GM12878 (cell line): ENCODE data around the gene GIGYF2. TPM values are rescaled to one million over a fixed set of nuclear protein-coding genes. Genes with fewer than 3 reads are reported as not detected.

ENCODE experiments used
- ATAC-seq: fragments of 200-7000 bp; cut with Tn5 transposase; 3 replicates; pipeline ENCODE4 v1.9.1; 2020; ENCODE audit warnings: mild to moderate bottlenecking, moderate library complexity
- BruUV-seq: library from RNA; stranded (reverse); fragments of 400-500 nt; replicated peaks from 2 replicates; lab custom pipeline; 2021; lab: Mats Ljungman, UMichigan
- CTCF ChIA-PET: fragments of 300-600 bp; sonication (Branson Sonifier 250); formaldehyde crosslinking; extraction: SDS; loops from one replicate; lab custom pipeline; 2021; ENCODE audit warnings: inconsistent platforms; lab: Yijun Ruan, JAX
- POLR2A ChIA-PET: fragments of 350-600 bp; formaldehyde crosslinking; extraction: SDS; loops from one replicate; lab custom pipeline; 2021; ENCODE audit warnings: inconsistent platforms; lab: Charles Lee
- RAD21 ChIA-PET: fragments of 300-600 bp; sonication (Branson Sonifier 250); formaldehyde crosslinking; loops from one replicate; lab custom pipeline; 2023; ENCODE audit warnings: antibody characterized with exemption; ENCODE audit not compliant: unreplicated experiment; lab: Charles Lee
- SMC1A ChIA-PET: fragments of 300-600 bp; sonication (Branson Sonifier 250); formaldehyde crosslinking; loops from one replicate; lab custom pipeline; 2023; ENCODE audit not compliant: unreplicated experiment, uncharacterized antibody; lab: Charles Lee
- DNase-seq: peaks from one replicate; pipeline ENCODE4 v3.0.0-alpha.2; 2011; ENCODE audit warnings: low read depth, low spot score
- FAIRE-seq: peaks from 3 replicates; lab custom pipeline; 2011; peaks lifted over from hg19 to GRCh38; lab: Jason Lieb, UNC
- H2AFZ ChIP-seq: 2 replicates; pipeline ENCODE4 v1.6.0; 2011; ENCODE audit warnings: low read depth, low read length, control low read depth; ENCODE audit not compliant: control insufficient read depth
- H3K27ac ChIP-seq: 2 replicates; pipeline ENCODE4 v1.5.1; 2011; ENCODE audit warnings: control low read depth; ENCODE audit not compliant: control insufficient read depth, insufficient read depth
- H3K27me3 ChIP-seq, 2 experiments: replicated peaks in 1 of 2; 2 replicates each; pipeline versions ENCODE4 v1.6.0 to v1.6.1; 2011; ENCODE audit warnings: low read length in 1 of 2; ENCODE audit not compliant: control insufficient read depth in 2 of 2, insufficient read depth in 2 of 2
- H3K36me3 ChIP-seq, 2 experiments: 2 replicates each; pipeline ENCODE4 v1.5.1; 2011; ENCODE audit warnings: low read length in 1 of 2; ENCODE audit not compliant: control insufficient read depth in 2 of 2, insufficient read depth in 2 of 2
- H3K4me1 ChIP-seq: 2 replicates; pipeline ENCODE4 v1.6.1; 2011; ENCODE audit warnings: mild to moderate bottlenecking, low read length, moderate library complexity, mixed read lengths; ENCODE audit not compliant: control insufficient read depth, insufficient read depth
- H3K4me2 ChIP-seq: 2 replicates; pipeline ENCODE4 v1.6.0; 2011; ENCODE audit warnings: control low read depth; ENCODE audit not compliant: control insufficient read depth, insufficient read depth
- H3K4me3 ChIP-seq: fragments of 200-600 bp; sonication (generic); 2 replicates; pipeline ENCODE4 v1.5.1; 2016
- H3K79me2 ChIP-seq: 2 replicates; pipeline ENCODE4 v1.6.0; 2011; ENCODE audit warnings: low read length; ENCODE audit not compliant: control insufficient read depth, insufficient read depth
- H3K9ac ChIP-seq: 2 replicates; pipeline ENCODE4 v1.8.0; 2011; ENCODE audit warnings: low read length, control low read depth, mixed read lengths; ENCODE audit not compliant: control insufficient read depth, insufficient read depth
- H3K9me3 ChIP-seq: replicated peaks from 3 replicates; pipeline ENCODE4 v1.5.1; 2011; ENCODE audit warnings: mild to moderate bottlenecking, low read length; ENCODE audit not compliant: control insufficient read depth, insufficient read depth
- H4K20me1 ChIP-seq: 2 replicates; pipeline ENCODE4 v1.6.0; 2011; ENCODE audit not compliant: control insufficient read depth, insufficient read depth
- CEBPB ChIP-seq, 2 experiments: fragments of 150-350 bp in 1 of 2; IDR thresholded peaks; 2 replicates each; pipeline ENCODE4 v1.6.1; 2012 to 2014; ENCODE audit warnings: low read depth in 2 of 2, low read length in 2 of 2, borderline replicate concordance in 1 of 2, inconsistent platforms in 1 of 2
- EZH2 ChIP-seq: IDR thresholded peaks from 2 replicates; pipeline ENCODE4 v1.6.1; 2012; ENCODE audit warnings: low read depth, mild to moderate bottlenecking, control low read depth, inconsistent platforms, low read length, borderline replicate concordance; ENCODE audit not compliant: control insufficient read depth
- PKNOX1 ChIP-seq: fragments of 450-650 bp; IDR thresholded peaks from 2 replicates; pipeline ENCODE4 v1.6.1; 2016; ENCODE audit warnings: mild to moderate bottlenecking
- WGBS: methylation state at CpG from one replicate; pipeline ENCODE4 v1.1.6; 2016; ENCODE audit warnings: low lambda C conversion rate; ENCODE audit not compliant: insufficient replicate concordance, insufficient coverage; ENCODE audit errors: missing lambda C conversion rate; 5-methylcytosine and 5-hydroxymethylcytosine counted together
- in situ Hi-C: fragments of 300-500 bp; cut with MboI; formaldehyde crosslinking; loops from 9 replicates; pipeline ENCODE4 v1.14.3; 2018; ENCODE audit warnings: mixed read lengths
- intact Hi-C: fragments of 100-400 bp; cut with micrococcal nuclease; formaldehyde crosslinking; loops from one replicate; pipeline ENCODE4 v1.14.2; 2022; ENCODE audit not compliant: unreplicated experiment
- polyA plus RNA-seq, 11 experiments: library from polyadenylated mRNA; depleted of rRNA in 4 of 11; unstranded in 6 of 11; stranded (reverse) in 5 of 11; fragments of >200 nt; fragmentation: Nextera tagmentation in 4 of 11; fragmentation: Illumina TruSeq in 1 of 11; extraction: Ambion mirVana in 4 of 11; extraction: Trizol in 1 of 11; gene quantifications; 1 replicate in 1 of 11; 2 replicates in 10 of 11; pipeline versions ENCODE4 v1.2.1 to v1.2.3, GENCODE V29; 2011 to 2016; ENCODE audit warnings: inconsistent platforms in 2 of 11, missing spikeins in 2 of 11, low read depth in 1 of 11
- total RNA-seq, 4 experiments: library from RNA; depleted of rRNA in 3 of 4; stranded (reverse); fragments of >200 nt in 3 of 4; fragmentation: Illumina TruSeq in 1 of 4; extraction: Trizol in 1 of 4; gene quantifications; 2 replicates each; pipeline versions ENCODE4 v1.2.1 to v1.2.3, GENCODE V29; 2013 to 2021

The GIGYF2 gene
- total and polyA plus RNA-seq, 10 of the 15 experiments (the other 5 are each of a cell fraction or from before 2014, with no cell fraction given) = 12.2 to 47.2 (median 39.0) TPM

- no peaks in the 10 kb centered on the region for H3K79me2 ChIP-seq
- H3K9me3 ChIP-seq = no peaks in the 10 kb centered on the region
- H3K9ac ChIP-seq = no peak overlapping the region
- in situ Hi-C loops = no loop called here
- SMC1A ChIA-PET = interaction anchor here (0.9 kb wide), 1 partner anchor 160 kb away, joined by 3 read pairs; no protein-coding TSS in a partner anchor
- WGBS = 54% methylated on average over 15 of the region's 15 CpGs
- H4K20me1 ChIP-seq = no peaks in the 10 kb centered on the region
- H3K4me2 ChIP-seq = no peak overlapping the region
- ATAC-seq = no peak
- H3K4me3 ChIP-seq = no peak overlapping the region
- H2AFZ ChIP-seq = no peak overlapping the region
- H3K36me3 ChIP-seq = no peaks in the 10 kb centered on the region
- TF ChIP-seq CEBPB (IDR thresholded peaks at IDR 0.05; ENCODE audit: borderline replicate concordance in 1 of 2, low read depth in 2 of 2, low read length in 2 of 2) (no peak), EZH2 (no peak), PKNOX1 (no peak)
- TF ChIP-seq, all 136 proteins: peak for 0
- no peak overlapping the region for H3K27ac ChIP-seq
- H3K4me1 ChIP-seq = no peaks in the 10 kb centered on the region
- H3K27me3 ChIP-seq = no peaks in the 10 kb centered on the region
- ChIA-PET POLR2A (no interaction called here), RAD21 (interaction anchor here (1.0 kb wide), 1 partner anchor 27 kb away, joined by 3 read pairs; no protein-coding TSS in a partner anchor), CTCF (interaction anchor here (0.7 kb wide), 1 partner anchor 160 kb away, joined by 4 read pairs; no protein-coding TSS in a partner anchor)
- intact Hi-C loops = no loop called here
- BruUV-seq = no TSS peak
- no peak for DNase-seq
- no peak for FAIRE-seq
These were observed 172.2 kb downstream of the GIGYF2 start for GRCh38 chr2:232869138-232870017.
